Stimulated activated CD4-positive, alpha-beta T cell treated with anti-CD3 and anti-CD28 coated beads, TNF-alpha, amount 100 ng/mL, for 4 hours (primary cell): ENCODE results near the gene APOA1.
A peak's percentile ranks its signal among the peaks of the same experiment; 100 is the strongest.

Experiments
- DNase-seq, 3 experiments: peaks; one replicate each; pipeline ENCODE4 v3.0.0-alpha.2; 2020; ENCODE audit warnings: low read depth in 3 of 3

Gene APOA1

DNA sequence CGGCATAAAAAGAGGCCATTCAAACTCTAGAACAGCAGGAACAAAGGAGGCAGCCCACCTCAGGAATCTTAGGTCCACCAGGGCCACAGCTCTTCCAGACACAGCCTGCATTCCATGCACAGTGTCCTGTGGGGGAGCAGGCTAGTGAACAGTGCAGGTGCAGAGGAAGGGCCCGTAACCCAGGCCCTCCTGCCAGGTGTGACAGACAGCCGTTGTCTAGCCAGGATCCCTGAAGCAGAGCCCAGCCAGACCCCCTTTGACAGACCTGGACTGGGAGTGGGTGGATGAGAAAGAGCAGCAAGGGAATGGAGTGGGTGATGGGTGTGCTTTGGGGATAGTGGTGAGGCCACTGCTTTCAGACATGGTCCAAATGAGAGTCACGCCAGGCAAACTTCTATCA lies 48.4 kb downstream of the APOA1 start:
- DNase-seq = no peak

- DNase-seq = no peak
Measured at GRCh38 chr11:116788534-116788933, 48.9 kb downstream of the APOA1 start.

DNA sequence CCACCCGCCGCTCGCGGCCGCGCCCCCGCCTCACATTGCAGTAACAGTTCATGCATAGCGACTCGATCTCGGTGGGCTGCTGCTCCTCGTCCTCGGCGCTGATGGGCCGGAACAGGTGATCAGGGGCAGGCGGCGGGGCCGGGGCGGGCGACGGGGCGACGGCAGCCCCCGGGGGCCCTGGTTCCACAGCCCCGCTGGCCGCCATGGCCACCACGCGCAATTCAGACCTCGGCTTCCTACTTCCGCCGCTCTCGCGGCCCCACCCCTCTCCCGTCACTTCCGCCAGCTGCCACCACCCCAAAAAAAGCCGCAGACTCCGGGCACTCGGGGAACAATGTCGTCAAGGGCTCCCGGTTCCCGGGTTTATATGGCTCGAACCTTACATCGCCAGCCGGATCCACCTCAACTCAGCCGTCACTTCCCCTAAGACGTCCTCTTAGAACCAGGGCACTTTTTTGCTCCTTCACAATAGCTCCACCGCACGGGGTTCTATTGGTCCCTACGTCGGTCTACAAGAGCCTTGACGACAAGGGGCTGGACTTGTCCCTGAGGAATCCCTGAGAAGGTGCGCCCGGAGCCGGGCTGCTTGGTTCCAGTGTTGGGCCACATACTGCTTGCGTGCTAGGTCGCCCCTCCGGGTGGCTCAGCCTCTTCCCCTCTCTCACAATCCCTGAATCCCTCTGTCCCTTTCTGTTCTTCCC lies 49.5 kb downstream of the APOA1 start, which contains the start of gene ZPR1:
Gene ZPR1 (minus strand): TSS at position 238 of the 701 bp plus-strand sequence. CDS start 33 bp downstream, at position 205.
- peak; percentile 65 to 75 (median 69) for DNase-seq

DNA sequence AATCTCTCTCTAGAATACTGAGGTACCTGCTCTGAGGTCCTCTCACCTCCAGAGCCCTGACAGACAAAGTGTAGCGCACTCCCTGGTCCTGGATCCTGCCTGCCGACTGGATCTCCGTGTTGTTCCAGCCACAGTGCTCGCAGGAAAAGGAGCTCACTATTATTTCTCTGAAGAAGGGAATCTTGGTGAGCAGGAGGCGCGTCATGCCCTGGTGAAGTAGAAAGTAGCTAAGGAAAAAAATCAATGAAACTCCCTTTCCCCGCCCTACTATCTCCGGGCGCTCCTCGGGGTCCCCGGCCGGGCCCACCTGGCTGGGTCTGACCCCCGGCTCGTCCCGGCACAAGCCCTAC lies 50.0 kb downstream of the APOA1 start:
- DNase-seq = no peak

DNA sequence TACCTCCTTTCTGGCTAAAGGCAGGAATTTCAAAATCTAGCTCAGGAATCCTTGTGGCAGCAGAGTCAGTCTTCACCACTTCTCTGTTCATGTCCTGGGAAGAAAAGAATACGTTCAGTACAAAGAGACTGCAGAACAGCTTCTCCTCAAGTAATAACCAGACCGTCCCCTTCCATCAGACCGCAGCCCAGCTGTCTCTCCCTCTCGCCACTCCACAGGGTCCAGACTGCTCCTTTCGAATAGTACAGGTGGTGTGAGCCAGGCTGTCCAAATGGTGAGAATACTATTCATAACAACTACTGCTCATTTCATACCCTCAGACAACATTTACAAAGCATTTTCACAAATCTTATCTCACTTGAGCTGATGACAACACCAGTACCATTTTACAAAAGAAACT lies 50.5 kb downstream of the APOA1 start:
- DNase-seq = no peak

- DNase-seq = no peak
Measured at GRCh38 chr11:116786326-116786725, 51.1 kb downstream of the APOA1 start.
